Natural killer cell treated with Interleukin-12 subunit alpha and Interleukin-12 subunit beta and Interleukin-15 and Interleukin-18, amount 100 ng/mL, for 72 hours (primary cell): ENCODE data around the gene IL17D. TPM values are rescaled to one million over a fixed set of nuclear protein-coding genes. Genes with fewer than 3 reads are reported as not detected.
A peak's percentile ranks its signal among the peaks of the same experiment; 100 is the strongest.
"Not testable (repeated sequence)": the region's sequence is repeated elsewhere in the genome, so short reads cannot be mapped to it uniquely, and the experiment has no call there.

Experiments used
- ATAC-seq, 2 donors: fragments of 150-1000 bp; cut with Tn5 transposase in 1 of 2; sonication (Bioruptor Pico), chemical (Tn5 transposase) in 1 of 2; 2 replicates each; pipeline ENCODE4 v1.10.0; 2021
- DNase-seq: peaks from one replicate; pipeline ENCODE4 v3.0.0; 2022; ENCODE audit warnings: low spot score
- H3K27ac Mint-ChIP-seq, 2 donors: 1 replicate in 1 of 2; 2 replicates in 1 of 2; pipeline ENCODE4 v1.8.0; 2022; ENCODE audit warnings: mixed read lengths in 2 of 2, mild to moderate bottlenecking in 1 of 2, moderate library complexity in 1 of 2
- H3K27me3 Mint-ChIP-seq, 2 donors: 1 replicate in 1 of 2; 2 replicates in 1 of 2; pipeline ENCODE4 v1.8.0; 2022; ENCODE audit warnings: mixed read lengths in 2 of 2
- H3K36me3 Mint-ChIP-seq: one replicate; pipeline ENCODE4 v1.8.0; 2022; ENCODE audit warnings: mixed read lengths
- H3K4me1 Mint-ChIP-seq, 2 donors: 1 replicate in 1 of 2; 2 replicates in 1 of 2; pipeline ENCODE4 v1.8.0; 2022; ENCODE audit warnings: low read depth in 2 of 2, mixed read lengths in 2 of 2, mild to moderate bottlenecking in 1 of 2
- H3K4me3 Mint-ChIP-seq: one replicate; pipeline ENCODE4 v1.8.0; 2022; ENCODE audit warnings: mixed read lengths
- H3K9me3 Mint-ChIP-seq: 2 replicates; pipeline ENCODE4 v1.8.0; 2022; ENCODE audit warnings: mixed read lengths
- total RNA-seq, 2 donors: library from RNA; stranded (reverse); gene quantifications; one replicate each; pipeline ENCODE4 v1.2.3, GENCODE V29; 2022

IL17D gene
- total RNA-seq, 2 donors from 2014 or later: 0.22 TPM; not detected in 1

DNA sequence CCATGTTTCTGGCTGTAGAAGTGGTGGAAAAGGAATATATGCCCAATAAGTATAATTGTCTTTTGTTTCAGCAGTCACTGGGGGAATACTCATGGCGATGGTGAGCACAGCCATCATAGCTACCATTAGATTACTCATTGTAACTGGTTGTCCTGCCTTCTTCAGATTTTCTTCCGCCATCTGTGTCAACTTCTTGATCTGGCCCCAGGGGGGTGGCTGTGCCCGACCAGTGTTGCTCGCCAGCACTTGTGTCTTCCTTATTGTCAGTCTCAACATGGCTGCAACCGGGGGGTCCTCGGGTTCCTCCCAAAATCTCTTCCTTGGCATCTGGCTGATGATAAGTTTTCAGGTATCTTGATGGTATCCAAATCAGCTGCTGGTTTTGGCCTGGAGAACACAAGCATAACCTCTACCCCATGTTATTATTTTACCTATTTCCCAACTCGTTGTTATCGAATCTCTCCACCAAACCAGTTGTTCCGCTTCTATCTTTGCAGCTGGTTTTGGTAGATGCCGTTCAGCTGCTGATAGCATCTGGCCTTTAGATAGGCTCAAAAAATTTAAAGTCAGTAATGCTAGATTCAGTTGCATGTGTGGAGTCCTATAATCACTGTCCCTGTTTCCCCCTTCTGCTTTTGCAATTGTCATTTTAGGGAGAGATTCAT is 23.0 kb upstream of the IL17D start:
- H3K27ac Mint-ChIP-seq: no peak overlapping the region
- no peaks in the 10 kb centered on the region for H3K9me3 Mint-ChIP-seq
- DNase-seq (no peak), ATAC-seq (no peak)
- no peak overlapping the region for H3K4me3 Mint-ChIP-seq
- H3K4me1 Mint-ChIP-seq: no peaks in the 10 kb centered on the region
- no peaks in the 10 kb centered on the region for H3K36me3 Mint-ChIP-seq
- no peaks in the 10 kb centered on the region for H3K27me3 Mint-ChIP-seq

DNA sequence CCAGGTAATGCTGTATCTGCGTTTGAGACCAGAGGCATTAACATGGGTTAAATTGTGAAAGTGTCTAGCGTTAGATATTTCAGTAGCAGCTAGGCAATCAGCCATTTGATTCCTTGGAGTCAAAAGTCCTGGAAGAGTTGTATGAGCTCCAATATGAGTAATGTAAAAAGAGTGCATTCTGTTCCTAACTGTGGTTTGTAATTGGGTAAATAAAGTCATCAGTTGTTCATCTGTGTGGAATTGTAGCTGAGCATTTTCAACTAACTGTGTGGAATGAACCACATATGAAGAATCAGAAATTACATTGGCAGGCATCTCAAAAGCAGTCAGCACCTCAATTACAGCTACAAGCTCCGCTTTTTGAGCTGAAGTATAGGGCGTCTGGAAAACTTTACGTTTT is 22.0 kb upstream of the IL17D start:
- not testable (repeated sequence) for H3K36me3 Mint-ChIP-seq, DNase-seq, H3K27me3 Mint-ChIP-seq

GRCh38 chr13:20682061-20682460 is 21.4 kb upstream of the IL17D start:
- Mint-ChIP-seq H3K9me3 (no peaks in the 10 kb centered on the region), H3K4me1 (peaks cover 0 to 5% of the 10 kb centered on the region in 2 donors), H3K36me3 (no peaks in the 10 kb centered on the region), H3K4me3 (no peak overlapping the region), H3K27me3 (no peaks in the 10 kb centered on the region), H3K27ac (no peak overlapping the region)
- ATAC-seq (no peak), DNase-seq (no peak)

More for the DNA sequence above, 22.0 kb upstream of the IL17D start:
- H3K9me3 Mint-ChIP-seq, H3K27ac Mint-ChIP-seq, ATAC-seq, H3K4me1 Mint-ChIP-seq, H3K4me3 Mint-ChIP-seq: not testable (repeated sequence)

GRCh38 chr13:20684041-20684440 is 19.5 kb upstream of the IL17D start:
- H3K4me1 Mint-ChIP-seq: peaks cover 0 to 5% of the 10 kb centered on the region in 2 donors
- DNase-seq (no peak), ATAC-seq (no peak)
- H3K4me3 Mint-ChIP-seq: no peak overlapping the region
- no peaks in the 10 kb centered on the region for H3K27me3 Mint-ChIP-seq
- no peak overlapping the region for H3K27ac Mint-ChIP-seq
- no peaks in the 10 kb centered on the region for H3K9me3 Mint-ChIP-seq
- H3K36me3 Mint-ChIP-seq: no peaks in the 10 kb centered on the region

GRCh38 chr13:20684546-20684945 is 19.0 kb upstream of the IL17D start:
- no peak for ATAC-seq
- H3K27me3 Mint-ChIP-seq: no peaks in the 10 kb centered on the region

GRCh38 chr13:20685092-20685491 is 18.4 kb upstream of the IL17D start:
- no peak for ATAC-seq
- Mint-ChIP-seq H3K4me1 (peaks cover 0 to 5% of the 10 kb centered on the region in 2 donors), H3K27me3 (no peaks in the 10 kb centered on the region), H3K36me3 (no peaks in the 10 kb centered on the region), H3K27ac (no peak overlapping the region), H3K4me3 (no peak overlapping the region), H3K9me3 (no peaks in the 10 kb centered on the region)
- DNase-seq: no peak

More at GRCh38 chr13:20684546-20684945, 19.0 kb upstream of the IL17D start:
- DNase-seq: no peak
- Mint-ChIP-seq H3K4me1 (peaks cover 0 to 5% of the 10 kb centered on the region in 2 donors), H3K36me3 (no peaks in the 10 kb centered on the region), H3K4me3 (no peak overlapping the region), H3K27ac (no peak overlapping the region), H3K9me3 (no peaks in the 10 kb centered on the region)

DNA sequence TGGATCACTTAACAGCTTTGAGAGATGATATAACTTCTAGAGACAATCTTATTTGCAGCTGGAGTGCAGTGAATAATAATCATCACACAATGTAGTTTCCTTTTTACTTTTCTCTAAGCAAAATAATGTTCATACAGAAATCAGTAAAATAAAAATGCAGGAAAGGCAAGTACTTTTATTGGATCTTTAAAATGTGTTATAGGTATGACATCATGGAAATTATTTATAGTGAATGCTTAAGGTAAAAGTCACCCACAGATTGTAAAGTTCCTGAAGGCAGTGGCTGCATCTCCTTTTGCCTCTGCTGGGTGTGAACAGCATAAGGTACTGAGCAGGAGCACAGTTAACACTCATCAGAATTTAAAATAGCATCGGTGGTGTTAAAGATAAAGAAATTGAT is 17.3 kb upstream of the IL17D start:
- no peak for ATAC-seq

DNA sequence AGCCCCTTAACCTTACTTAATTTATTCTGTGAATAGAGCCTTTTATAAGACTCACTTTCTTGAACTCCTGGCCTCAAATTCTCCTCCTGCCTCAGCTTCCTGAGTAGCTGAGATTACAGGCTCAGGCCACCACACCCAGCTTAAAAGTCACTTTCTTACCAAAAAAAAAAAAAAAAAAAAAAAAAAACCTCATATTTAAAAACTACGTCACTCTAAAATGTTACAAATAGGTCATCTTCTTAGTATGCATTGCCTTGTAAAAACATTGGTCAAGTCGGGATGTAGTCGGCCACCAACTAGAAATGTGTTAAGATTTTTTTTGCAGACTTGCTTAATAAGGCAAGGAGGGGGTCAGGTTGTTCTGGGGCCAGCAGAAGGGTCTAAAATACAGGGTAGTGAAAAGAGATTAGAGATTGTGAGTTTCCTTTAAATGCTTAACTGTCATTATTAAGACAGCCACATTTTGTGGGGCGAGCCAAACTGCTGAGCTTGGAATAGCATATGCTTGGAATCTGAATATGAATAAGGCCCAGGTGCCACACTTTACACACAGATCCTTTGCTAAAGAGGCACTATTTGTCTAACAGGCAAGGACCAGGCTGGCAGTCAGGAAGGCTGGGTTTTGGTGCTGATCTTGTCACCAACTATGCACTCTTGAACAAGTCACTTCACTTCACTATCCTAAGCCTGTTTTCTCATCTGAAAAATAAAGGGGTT is 16.5 kb upstream of the IL17D start:
- no peak overlapping the region for H3K4me3 Mint-ChIP-seq
- ATAC-seq: no peak
- H3K27me3 Mint-ChIP-seq: no peaks in the 10 kb centered on the region
- no peaks in the 10 kb centered on the region for H3K9me3 Mint-ChIP-seq
- H3K4me1 Mint-ChIP-seq: peaks cover 0 to 5% of the 10 kb centered on the region in 2 donors
- no peaks in the 10 kb centered on the region for H3K36me3 Mint-ChIP-seq
- DNase-seq: no peak
- H3K27ac Mint-ChIP-seq: peak overlapping the region in 1 of 2 donors; percentile 43

More for the DNA sequence above, 17.3 kb upstream of the IL17D start:
- DNase-seq: no peak
- peaks cover 0 to 5% of the 10 kb centered on the region in 2 donors for H3K4me1 Mint-ChIP-seq
- no peaks in the 10 kb centered on the region for H3K9me3 Mint-ChIP-seq
- no peaks in the 10 kb centered on the region for H3K36me3 Mint-ChIP-seq
- H3K27ac Mint-ChIP-seq: no peak overlapping the region
- no peak overlapping the region for H3K4me3 Mint-ChIP-seq
- no peaks in the 10 kb centered on the region for H3K27me3 Mint-ChIP-seq

- no peak for DNase-seq
- H3K4me1 Mint-ChIP-seq: peaks cover 0 to 5% of the 10 kb centered on the region in 2 donors
- no peaks in the 10 kb centered on the region for H3K27me3 Mint-ChIP-seq
- ATAC-seq: no peak
- H3K27ac Mint-ChIP-seq: no peak overlapping the region
- no peaks in the 10 kb centered on the region for H3K36me3 Mint-ChIP-seq
- H3K9me3 Mint-ChIP-seq: no peaks in the 10 kb centered on the region
- H3K4me3 Mint-ChIP-seq: no peak overlapping the region
Measured at GRCh38 chr13:20689291-20689690, 14.2 kb upstream of the IL17D start.

DNA sequence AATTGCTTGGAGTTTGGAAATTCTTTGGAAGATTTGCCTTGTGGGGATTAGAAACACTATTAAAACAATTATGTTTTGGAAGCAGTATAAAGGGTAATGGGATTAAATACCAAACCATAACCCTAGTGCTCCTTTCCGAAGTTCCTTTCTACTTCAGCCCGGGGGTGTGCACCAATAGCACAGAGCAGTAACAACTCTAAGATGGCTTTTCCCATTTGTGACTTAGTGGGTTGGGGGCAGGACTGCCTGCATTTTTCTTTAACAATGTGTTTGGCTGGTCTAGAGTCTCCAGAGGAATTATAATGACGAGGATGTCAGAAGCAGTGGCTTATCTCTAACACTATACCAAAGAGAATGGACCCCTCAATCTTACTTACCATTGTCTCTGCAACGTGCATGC is 11.9 kb upstream of the IL17D start:
- peaks cover 5% of the 10 kb centered on the region in 2 donors for H3K4me1 Mint-ChIP-seq
- H3K9me3 Mint-ChIP-seq: no peaks in the 10 kb centered on the region
- no peak overlapping the region for H3K27ac Mint-ChIP-seq
- H3K36me3 Mint-ChIP-seq: no peaks in the 10 kb centered on the region
- ATAC-seq (no peak), DNase-seq (no peak)
- H3K27me3 Mint-ChIP-seq: peaks cover 5 to 6% of the 10 kb centered on the region in 2 donors
- H3K4me3 Mint-ChIP-seq: no peak overlapping the region

DNA sequence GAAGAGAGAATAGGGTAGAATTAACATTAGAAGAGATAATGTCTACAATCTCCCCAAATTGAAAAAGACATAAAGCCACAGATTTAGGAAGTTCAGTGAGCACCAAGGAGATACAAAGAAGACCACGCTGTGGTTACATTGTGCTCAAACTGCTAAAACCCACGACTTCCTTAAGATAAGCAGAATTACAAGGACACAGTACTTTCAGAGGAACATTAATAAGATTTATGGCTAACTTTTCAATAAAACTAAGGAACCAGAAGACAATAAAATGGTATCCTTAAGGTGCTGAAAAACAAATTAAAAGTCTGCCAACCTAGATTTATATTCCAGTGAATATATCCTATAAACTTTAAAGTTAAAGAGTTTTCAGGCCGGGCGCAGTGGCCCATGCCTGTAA is 7.4 kb upstream of the IL17D start:
- Mint-ChIP-seq H3K27ac (no peak overlapping the region), H3K36me3 (no peaks in the 10 kb centered on the region), H3K9me3 (no peaks in the 10 kb centered on the region), H3K27me3 (peaks cover 15 to 27% of the 10 kb centered on the region in 2 donors), H3K4me3 (no peak overlapping the region), H3K4me1 (peaks cover 0 to 5% of the 10 kb centered on the region in 2 donors)
- no peak for DNase-seq
- no peak for ATAC-seq

DNA sequence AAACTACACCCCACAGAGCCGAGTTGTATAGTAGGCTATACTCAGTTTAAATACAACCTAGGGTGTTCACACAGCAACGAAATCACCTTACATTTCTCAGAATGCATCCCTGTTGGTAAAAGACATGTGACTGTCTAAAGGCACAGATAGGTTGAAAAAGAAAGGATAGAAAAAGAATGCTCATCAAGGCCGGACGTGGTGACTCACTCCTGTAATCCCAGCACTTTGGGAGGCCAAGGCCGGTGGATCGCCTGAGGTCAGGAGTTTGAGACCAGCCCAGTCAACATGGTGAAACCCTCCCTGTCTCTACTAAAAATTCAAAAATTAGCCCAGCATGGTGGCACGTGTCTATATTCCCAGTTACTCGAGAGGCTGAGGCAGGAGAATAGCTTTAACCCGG is 3.8 kb upstream of the IL17D start:
- Mint-ChIP-seq H3K4me1 (peaks cover 5 to 8% of the 10 kb centered on the region in 2 donors), H3K27ac (no peak overlapping the region), H3K27me3 (peaks cover 15 to 27% of the 10 kb centered on the region in 2 donors), H3K4me3 (no peak overlapping the region), H3K9me3 (no peaks in the 10 kb centered on the region), H3K36me3 (no peaks in the 10 kb centered on the region)
- ATAC-seq (no peak), DNase-seq (no peak)

DNA sequence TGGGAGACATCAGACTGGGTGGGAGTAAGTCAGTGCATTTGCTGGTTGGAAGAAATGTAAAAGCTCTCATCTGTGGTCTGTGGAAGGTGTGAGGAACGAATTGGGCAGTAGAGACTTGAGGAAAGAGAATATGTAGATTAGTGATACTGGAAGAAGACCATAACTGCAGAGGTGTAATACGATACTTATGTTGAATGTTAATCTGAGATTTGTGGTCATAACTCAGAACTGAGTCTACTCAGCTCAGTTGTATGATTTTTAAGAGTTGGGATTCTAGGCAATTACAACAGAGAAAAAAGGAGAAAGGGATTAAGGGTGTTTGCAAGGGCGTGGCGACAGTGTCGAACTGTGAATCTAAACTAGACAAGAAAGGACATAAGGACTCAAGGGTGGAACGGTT is 3.2 kb upstream of the IL17D start:
- Mint-ChIP-seq H3K27me3 (peaks cover 15 to 27% of the 10 kb centered on the region in 2 donors), H3K36me3 (no peaks in the 10 kb centered on the region), H3K9me3 (no peaks in the 10 kb centered on the region), H3K4me1 (peaks cover 5 to 8% of the 10 kb centered on the region in 2 donors), H3K27ac (no peak overlapping the region), H3K4me3 (no peak overlapping the region)
- ATAC-seq: no peak
- no peak for DNase-seq

DNA sequence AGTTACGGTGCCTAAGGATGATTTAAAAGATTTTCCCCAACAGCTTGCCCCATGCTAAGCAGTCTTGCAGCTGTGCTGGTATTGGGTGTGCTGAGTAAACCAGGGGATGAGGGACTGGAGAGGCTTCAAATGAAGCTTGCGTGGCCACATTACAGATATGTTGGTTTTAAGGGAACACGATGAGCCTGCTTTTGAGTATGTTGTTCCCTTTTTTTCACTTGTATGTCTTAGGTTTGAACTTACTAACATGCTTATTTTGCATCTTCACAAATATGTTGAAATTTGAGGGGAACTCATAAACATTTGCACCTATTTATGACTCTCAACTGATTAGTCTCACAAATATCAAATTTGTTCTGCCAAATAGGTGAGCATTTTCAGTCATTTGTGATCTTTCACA is 2.0 kb upstream of the IL17D start:
- Mint-ChIP-seq H3K36me3 (no peaks in the 10 kb centered on the region), H3K4me3 (no peak overlapping the region), H3K27me3 (peaks cover 11 to 21% of the 10 kb centered on the region in 2 donors), H3K27ac (no peak overlapping the region), H3K4me1 (peaks cover 0 to 8% of the 10 kb centered on the region in 2 donors), H3K9me3 (no peaks in the 10 kb centered on the region)
- DNase-seq (no peak), ATAC-seq (no peak)
